ENCODE results near the gene NALCN.

NALCN gene

DNA sequence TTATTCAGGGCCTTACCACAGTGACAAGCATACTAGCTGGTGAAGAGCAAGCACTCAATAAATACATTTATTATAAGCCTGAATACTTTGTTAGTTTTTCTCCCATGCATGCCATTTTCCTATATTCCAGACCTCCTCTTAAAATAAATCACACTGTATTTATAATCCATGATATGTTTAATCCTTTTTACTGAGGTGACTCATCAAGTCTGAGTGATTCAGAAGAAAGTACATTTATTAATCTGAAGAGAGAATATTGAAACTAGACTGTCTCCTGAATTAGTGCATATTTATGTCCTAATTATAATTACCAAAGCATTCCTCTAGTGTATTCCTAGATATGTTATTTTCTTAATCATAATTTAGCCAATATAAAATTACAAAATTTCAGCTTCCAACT lies 323.3 kb downstream of the NALCN start:
- no peak for DNase-seq (ENCODE audit: low read depth)
- H3K4me3 ChIP-seq (replicated peaks; ENCODE audit: low read depth, low read length) = no peak overlapping the region
- TF ChIP-seq, protein P1, sequence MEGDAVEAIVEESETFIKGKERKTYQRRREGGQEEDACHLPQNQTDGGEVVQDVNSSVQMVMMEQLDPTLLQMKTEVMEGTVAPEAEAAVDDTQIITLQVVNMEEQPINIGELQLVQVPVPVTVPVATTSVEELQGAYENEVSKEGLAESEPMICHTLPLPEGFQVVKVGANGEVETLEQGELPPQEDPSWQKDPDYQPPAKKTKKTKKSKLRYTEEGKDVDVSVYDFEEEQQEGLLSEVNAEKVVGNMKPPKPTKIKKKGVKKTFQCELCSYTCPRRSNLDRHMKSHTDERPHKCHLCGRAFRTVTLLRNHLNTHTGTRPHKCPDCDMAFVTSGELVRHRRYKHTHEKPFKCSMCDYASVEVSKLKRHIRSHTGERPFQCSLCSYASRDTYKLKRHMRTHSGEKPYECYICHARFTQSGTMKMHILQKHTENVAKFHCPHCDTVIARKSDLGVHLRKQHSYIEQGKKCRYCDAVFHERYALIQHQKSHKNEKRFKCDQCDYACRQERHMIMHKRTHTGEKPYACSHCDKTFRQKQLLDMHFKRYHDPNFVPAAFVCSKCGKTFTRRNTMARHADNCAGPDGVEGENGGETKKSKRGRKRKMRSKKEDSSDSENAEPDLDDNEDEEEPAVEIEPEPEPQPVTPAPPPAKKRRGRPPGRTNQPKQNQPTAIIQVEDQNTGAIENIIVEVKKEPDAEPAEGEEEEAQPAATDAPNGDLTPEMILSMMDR (IDR thresholded peaks at IDR 0.05; ENCODE audit: low read length, missing control alignments) = no peak

DNA sequence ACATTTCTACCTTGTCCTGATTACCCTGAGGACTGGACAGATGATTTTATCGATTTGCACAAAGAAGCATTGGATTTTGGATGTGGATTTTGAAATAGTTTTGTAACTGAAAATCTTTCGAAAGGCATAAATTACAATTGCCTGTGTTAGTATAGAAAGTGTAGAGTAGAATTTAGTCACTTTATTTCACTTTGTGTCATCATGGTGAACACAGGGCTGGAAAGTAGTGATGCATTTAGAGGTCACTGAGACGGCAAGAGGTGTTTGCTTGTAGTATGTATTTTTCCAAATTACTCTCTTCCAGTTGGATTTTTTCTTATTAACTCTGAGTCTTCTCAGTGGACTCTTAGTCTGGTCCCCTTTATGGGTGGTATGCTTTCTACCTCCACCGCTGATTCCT lies 326.0 kb downstream of the NALCN start:
- no peak for DNase-seq (ENCODE audit: low read depth)
- H3K4me3 ChIP-seq (replicated peaks; ENCODE audit: low read depth, low read length) = no peak overlapping the region
- TF ChIP-seq, protein P1 (IDR thresholded peaks at IDR 0.05; ENCODE audit: low read length, missing control alignments) = no peak

DNA sequence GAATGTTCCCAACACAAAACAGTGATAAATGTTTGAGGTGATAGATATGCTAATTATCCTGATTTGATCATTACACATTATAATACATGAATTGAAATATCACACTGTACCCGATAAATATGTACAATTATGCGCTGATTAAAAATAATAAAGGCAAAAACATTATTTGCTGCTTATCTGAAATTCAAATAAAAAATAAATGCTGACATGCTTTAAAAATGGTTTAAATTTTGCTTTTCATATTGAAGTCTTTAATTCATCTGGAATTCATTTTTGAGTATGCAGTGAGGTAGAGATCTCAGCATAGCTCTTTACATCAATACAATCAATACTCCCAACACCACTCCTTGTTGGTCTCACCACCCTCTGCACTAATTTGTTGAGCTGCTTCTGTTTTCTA lies 330.8 kb downstream of the NALCN start:
- DNase-seq (ENCODE audit: low read depth) = no peak

DNA sequence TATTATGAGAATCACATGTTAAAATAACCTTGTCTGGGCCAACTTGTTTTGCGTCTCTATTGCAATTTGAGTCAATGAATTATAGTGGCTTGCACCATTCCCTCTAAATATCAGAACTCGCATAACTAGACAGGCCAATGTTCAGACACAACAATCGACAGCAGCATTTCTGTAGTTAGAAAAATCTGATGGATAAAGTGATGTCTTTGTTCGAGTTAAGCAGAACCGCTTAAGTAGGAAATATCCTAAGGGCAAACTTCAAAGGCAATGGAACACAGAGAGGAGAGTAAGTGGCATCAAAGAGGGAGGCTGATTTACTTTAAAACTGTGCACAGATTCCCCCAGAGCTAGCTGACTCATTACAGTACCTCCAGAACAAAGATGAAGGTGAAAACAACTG lies 333.9 kb downstream of the NALCN start:
- no peak for DNase-seq (ENCODE audit: low read depth)
- no peak overlapping the region for H3K4me3 ChIP-seq (replicated peaks; ENCODE audit: low read depth, low read length)
- TF ChIP-seq, protein P1 (IDR thresholded peaks at IDR 0.05; ENCODE audit: low read length, missing control alignments) = no peak

More for the DNA sequence above, 330.8 kb downstream of the NALCN start:
- no peak overlapping the region for H3K4me3 ChIP-seq (replicated peaks; ENCODE audit: low read depth, low read length)
- TF ChIP-seq, protein P1 (IDR thresholded peaks at IDR 0.05; ENCODE audit: low read length, missing control alignments) = no peak

DNA sequence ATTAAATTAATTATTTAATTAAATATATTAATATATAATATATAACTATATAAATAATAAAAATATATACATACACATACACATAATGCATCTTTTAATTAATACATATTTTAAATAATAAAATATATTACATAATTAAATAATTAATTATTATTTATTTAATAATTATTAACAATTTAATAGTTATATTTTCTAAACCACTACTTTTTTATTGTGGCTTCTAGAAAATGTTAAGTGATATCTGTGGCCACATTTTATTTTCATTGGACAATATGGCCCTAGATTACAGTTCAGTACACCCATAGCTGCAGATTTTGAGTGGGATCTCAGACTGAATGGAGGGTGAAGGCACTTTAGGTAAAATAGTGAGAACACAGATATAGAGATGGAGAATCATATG lies 335.7 kb downstream of the NALCN start:
- TF ChIP-seq, protein P1 (IDR thresholded peaks at IDR 0.05; ENCODE audit: low read length, missing control alignments) = no peak
- H3K4me3 ChIP-seq (replicated peaks; ENCODE audit: low read depth, low read length) = no peak overlapping the region
- DNase-seq (ENCODE audit: low read depth) = no peak

DNA sequence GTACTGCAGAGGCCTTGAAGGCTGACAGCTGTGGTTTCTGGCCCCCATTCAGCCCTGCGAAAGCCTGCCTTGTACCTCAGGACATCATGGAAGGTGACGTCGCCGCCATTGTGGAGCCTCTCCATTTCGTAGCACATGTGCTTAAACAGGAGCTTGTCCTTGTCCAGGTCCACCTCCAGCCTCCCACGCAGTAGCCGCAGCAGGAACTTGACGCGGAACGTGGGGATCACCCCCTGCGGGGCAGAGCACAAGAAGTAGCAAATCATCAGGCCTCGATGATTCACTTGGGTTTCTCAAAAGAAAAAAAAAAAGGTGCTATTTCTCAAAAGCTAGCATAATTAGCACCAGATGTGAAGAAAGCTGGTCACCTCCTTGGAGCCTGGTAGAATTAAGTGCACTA lies 351.0 kb downstream of the NALCN start:
- no peak for DNase-seq (ENCODE audit: low read depth)
- TF ChIP-seq, protein P1 (IDR thresholded peaks at IDR 0.05; ENCODE audit: low read length, missing control alignments) = no peak
- no peak overlapping the region for H3K4me3 ChIP-seq (replicated peaks; ENCODE audit: low read depth, low read length)

DNA sequence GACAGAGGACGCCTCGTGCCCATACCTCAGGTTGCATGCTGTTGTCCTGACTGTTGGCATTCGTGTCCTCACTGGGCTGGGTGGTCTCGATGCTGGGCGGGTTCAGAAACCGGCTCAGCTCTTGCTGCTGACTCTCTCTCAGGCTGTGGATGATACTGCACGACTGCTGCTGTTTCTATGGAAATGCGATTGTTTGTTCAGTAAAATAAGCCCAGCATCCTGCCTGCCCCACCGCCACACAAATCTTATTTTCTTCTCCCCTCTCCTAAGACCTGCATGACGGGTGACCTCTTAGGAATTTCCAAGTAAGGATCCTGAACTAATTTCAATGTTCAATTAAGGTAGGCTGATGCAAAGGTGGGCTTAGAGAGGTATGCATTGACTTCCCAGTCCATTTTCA lies 356.5 kb downstream of the NALCN start:
- no peak overlapping the region for H3K4me3 ChIP-seq (replicated peaks; ENCODE audit: low read depth, low read length)
- no peak for DNase-seq (ENCODE audit: low read depth)
- TF ChIP-seq, protein P1 (IDR thresholded peaks at IDR 0.05; ENCODE audit: low read length, missing control alignments) = no peak

All from fibroblast of pulmonary artery (primary cell).